Activated CD8-positive, alpha-beta T cell treated with anti-CD3 and anti-CD28 coated beads, Interleukin-2, amount 10 ng/mL, durations not matched to agents 7 days and 5 days (primary cell): ENCODE measurements around the gene BSPRY. TPM values are rescaled to one million over a fixed set of nuclear protein-coding genes. Genes with fewer than 3 reads are reported as not detected.

Source experiments
- ATAC-seq: fragments of 150-1000 bp; cut with Tn5 transposase; one replicate; pipeline ENCODE4 v1.10.0; 2021; ENCODE audit warnings: moderate library complexity
- CTCF ChIA-PET: fragments of 350-600 bp; sonication (Branson Sonifier 250); formaldehyde crosslinking; loops from one replicate; lab custom pipeline; 2021; ENCODE audit warnings: antibody characterized with exemption; lab: Charles Lee
- POLR2A ChIA-PET: fragments of 350-600 bp; sonication (Branson Sonifier 250); formaldehyde crosslinking; loops from one replicate; lab custom pipeline; 2021; ENCODE audit warnings: antibody characterized with exemption; lab: Charles Lee
- DNase-seq: peaks from one replicate; pipeline ENCODE4 v3.0.0-alpha.2; 2020
- H3K27ac Mint-ChIP-seq: one replicate; pipeline ENCODE4 v1.8.0; 2021; ENCODE audit warnings: mild to moderate bottlenecking, mixed read lengths
- H3K27me3 Mint-ChIP-seq: one replicate; pipeline ENCODE4 v1.8.0; 2021; ENCODE audit warnings: low read depth, mixed read lengths
- H3K36me3 Mint-ChIP-seq: one replicate; pipeline ENCODE4 v1.8.0; 2021; ENCODE audit warnings: low read depth, mixed read lengths
- H3K4me1 Mint-ChIP-seq: one replicate; pipeline ENCODE4 v1.8.0; 2021; ENCODE audit warnings: low read depth, mixed read lengths
- H3K4me3 Mint-ChIP-seq: one replicate; pipeline ENCODE4 v1.8.0; 2021; ENCODE audit warnings: mild to moderate bottlenecking, mixed read lengths
- H3K9me3 Mint-ChIP-seq: one replicate; pipeline ENCODE4 v1.8.0; 2022; ENCODE audit warnings: mixed read lengths; ENCODE audit not compliant: insufficient read depth
- total RNA-seq, 2 experiments: library from RNA; stranded (reverse); gene quantifications; one replicate each; pipeline ENCODE4 v1.2.3, GENCODE V29; 2021

The BSPRY gene
- total RNA-seq, 2 experiments from 2014 or later: 4.0 to 4.4 TPM

- H3K36me3 Mint-ChIP-seq: peaks cover 11% of the 10 kb centered on the region
- no peak overlapping the region for H3K4me3 Mint-ChIP-seq
- H3K27me3 Mint-ChIP-seq: no peaks in the 10 kb centered on the region
- DNase-seq (no peak), ATAC-seq (no peak)
- ChIA-PET CTCF (interaction anchor here (1.3 kb wide), 1 partner anchor 14 kb away, joined by 4 read pairs; the partner anchor contains the start of gene ALAD), POLR2A (no interaction called here)
- no peaks in the 10 kb centered on the region for H3K4me1 Mint-ChIP-seq
- H3K27ac Mint-ChIP-seq: no peak overlapping the region
- H3K9me3 Mint-ChIP-seq: no peaks in the 10 kb centered on the region
Observed at GRCh38 chr9:113387560-113388230, 38.4 kb downstream of the BSPRY start.

- Mint-ChIP-seq H3K4me1 (no peaks in the 10 kb centered on the region), H3K9me3 (no peaks in the 10 kb centered on the region), H3K27me3 (no peaks in the 10 kb centered on the region), H3K27ac (no peak overlapping the region), H3K4me3 (no peak overlapping the region), H3K36me3 (peaks cover 13% of the 10 kb centered on the region)
- POLR2A ChIA-PET: no interaction called here
- ATAC-seq (no peak), DNase-seq (no peak)
- CTCF ChIA-PET: interaction anchor here (1.3 kb wide), 1 partner anchor 13 kb away, joined by 4 read pairs; the partner anchor contains the start of gene ALAD
Observed at GRCh38 chr9:113388833-113389232, 39.5 kb downstream of the BSPRY start.

- Mint-ChIP-seq H3K4me1 (no peaks in the 10 kb centered on the region), H3K9me3 (no peaks in the 10 kb centered on the region), H3K36me3 (peaks cover 13% of the 10 kb centered on the region), H3K27ac (no peak overlapping the region), H3K4me3 (no peak overlapping the region), H3K27me3 (no peaks in the 10 kb centered on the region)
- no peak for DNase-seq
- POLR2A ChIA-PET: no interaction called here
- CTCF ChIA-PET: no interaction called here
- no peak for ATAC-seq
Observed at GRCh38 chr9:113389451-113389850, 40.1 kb downstream of the BSPRY start.

GRCh38 chr9:113390192-113390960 is 41.0 kb downstream of the BSPRY start:
- H3K4me3 Mint-ChIP-seq: no peak overlapping the region
- H3K27me3 Mint-ChIP-seq: no peaks in the 10 kb centered on the region
- ChIA-PET POLR2A (no interaction called here), CTCF (interaction anchor here (1.2 kb wide), 1 partner anchor 115 kb away, joined by 4 read pairs; the partner anchor contains the start of gene CDC26)
- H3K36me3 Mint-ChIP-seq: peaks cover 13% of the 10 kb centered on the region
- ATAC-seq: no peak
- H3K9me3 Mint-ChIP-seq: no peaks in the 10 kb centered on the region
- DNase-seq: no peak
- no peak overlapping the region for H3K27ac Mint-ChIP-seq
- H3K4me1 Mint-ChIP-seq: no peaks in the 10 kb centered on the region

GRCh38 chr9:113391917-113392316 is 42.6 kb downstream of the BSPRY start:
- DNase-seq (no peak), ATAC-seq (no peak)
- Mint-ChIP-seq H3K36me3 (peaks cover 13% of the 10 kb centered on the region), H3K27me3 (no peaks in the 10 kb centered on the region), H3K9me3 (no peaks in the 10 kb centered on the region), H3K4me1 (no peaks in the 10 kb centered on the region), H3K4me3 (no peak overlapping the region), H3K27ac (no peak overlapping the region)
- CTCF ChIA-PET: interaction anchor here (1.2 to 1.6 kb wide), 2 partner anchors 10 to 117 kb away, joined by 4 to 10 read pairs; partner anchors contain the start of genes ALAD and CDC26
- POLR2A ChIA-PET: no interaction called here

- H3K36me3 Mint-ChIP-seq: peaks cover 7% of the 10 kb centered on the region
- CTCF ChIA-PET: no interaction called here
- H3K9me3 Mint-ChIP-seq: no peaks in the 10 kb centered on the region
Observed at GRCh38 chr9:113393281-113393680, 43.9 kb downstream of the BSPRY start.

GRCh38 chr9:113395000-113395861 is 45.9 kb downstream of the BSPRY start:
- Mint-ChIP-seq H3K9me3 (no peaks in the 10 kb centered on the region), H3K27me3 (no peaks in the 10 kb centered on the region), H3K4me3 (no peak overlapping the region), H3K27ac (no peak overlapping the region), H3K4me1 (peaks cover 8% of the 10 kb centered on the region), H3K36me3 (peaks cover 2% of the 10 kb centered on the region)
- DNase-seq: no peak
- ATAC-seq: no peak
- CTCF ChIA-PET: no interaction called here
- POLR2A ChIA-PET: interaction anchor here (0.6 to 0.8 kb wide), 2 partner anchors 8 to 171 kb away, joined by 3 to 4 read pairs; no protein-coding TSS in a partner anchor

More at GRCh38 chr9:113393281-113393680, 43.9 kb downstream of the BSPRY start:
- no peaks in the 10 kb centered on the region for H3K27me3 Mint-ChIP-seq
- DNase-seq (no peak), ATAC-seq (no peak)
- H3K27ac Mint-ChIP-seq: no peak overlapping the region
- no peaks in the 10 kb centered on the region for H3K4me1 Mint-ChIP-seq
- POLR2A ChIA-PET: no interaction called here
- no peak overlapping the region for H3K4me3 Mint-ChIP-seq

- Mint-ChIP-seq H3K4me3 (no peak overlapping the region), H3K4me1 (peaks cover 17% of the 10 kb centered on the region), H3K9me3 (no peaks in the 10 kb centered on the region), H3K36me3 (peaks cover 3% of the 10 kb centered on the region), H3K27ac (no peak overlapping the region), H3K27me3 (no peaks in the 10 kb centered on the region)
- no peak for DNase-seq
- ChIA-PET POLR2A (no interaction called here), CTCF (no interaction called here)
- ATAC-seq: no peak
Observed at GRCh38 chr9:113397203-113397631, 47.9 kb downstream of the BSPRY start.

GRCh38 chr9:113398796-113399195 is 49.5 kb downstream of the BSPRY start:
- peaks cover 17% of the 10 kb centered on the region for H3K4me1 Mint-ChIP-seq
- no peak for DNase-seq
- ChIA-PET CTCF (interaction anchor here (0.9 to 1.7 kb wide), 8 partner anchors 9 to 259 kb away, joined by 3 to 6 read pairs (median 4); partner anchors contain the start of gene CDC26), POLR2A (interaction anchor here (1.0 kb wide), 1 partner anchor 11 kb away, joined by 3 read pairs; the partner anchor contains the start of genes C9orf43 and POLE3)
- no peaks in the 10 kb centered on the region for H3K9me3 Mint-ChIP-seq
- H3K4me3 Mint-ChIP-seq: no peak overlapping the region
- no peak for ATAC-seq
- H3K36me3 Mint-ChIP-seq: peaks cover 2% of the 10 kb centered on the region
- H3K27ac Mint-ChIP-seq: no peak overlapping the region
- H3K27me3 Mint-ChIP-seq: no peaks in the 10 kb centered on the region

GRCh38 chr9:113399646-113400200 is 50.4 kb downstream of the BSPRY start:
- CTCF ChIA-PET: interaction anchor here (0.6 to 7.4 kb wide), 9 partner anchors 8 to 258 kb away, joined by 3 to 75 read pairs (median 4); partner anchors contain the start of gene CDC26
- Mint-ChIP-seq H3K4me3 (peak overlapping the region; percentile 66), H3K9me3 (no peaks in the 10 kb centered on the region), H3K27me3 (no peaks in the 10 kb centered on the region), H3K36me3 (peaks cover 2% of the 10 kb centered on the region), H3K4me1 (peaks cover 17% of the 10 kb centered on the region), H3K27ac (peak overlapping the region; percentile 39)
- no peak for DNase-seq
- no peak for ATAC-seq
- POLR2A ChIA-PET: interaction anchor here (1.9 to 2.4 kb wide), 2 partner anchors 10 to 50 kb away, joined by 8 to 23 read pairs; partner anchors contain the start of genes BSPRY, C9orf43 and POLE3
